Adipocyte (in vitro differentiated cells): Measurements from ENCODE around the gene ARRB1.
"Not testable (repeated sequence)": the region's sequence is repeated elsewhere in the genome, so short reads cannot be mapped to it uniquely, and the experiment has no call there.

Source experiments
- DNase-seq: peaks from one replicate; pipeline ENCODE4 v3.0.0-alpha.2; 2015; ENCODE audit warnings: low read depth
- H3K27me3 ChIP-seq: replicated peaks from 2 replicates; pipeline ENCODE4 v1.7.0; 2013; ENCODE audit warnings: mild to moderate bottlenecking, low read length, moderate library complexity; ENCODE audit not compliant: control insufficient read depth, insufficient read depth
- H3K36me3 ChIP-seq: 2 replicates; pipeline ENCODE4 v1.7.0; 2013; ENCODE audit warnings: low read length, mild to moderate bottlenecking, moderate library complexity; ENCODE audit not compliant: control insufficient read depth, insufficient read depth, severe bottlenecking
- H3K4me1 ChIP-seq: 2 replicates; pipeline ENCODE4 v1.7.0; 2013; ENCODE audit warnings: mild to moderate bottlenecking, low read length, moderate library complexity; ENCODE audit not compliant: control insufficient read depth, insufficient read depth
- H3K4me3 ChIP-seq: 2 replicates; pipeline ENCODE4 v1.7.0; 2013; ENCODE audit warnings: mild to moderate bottlenecking, low read length, moderate library complexity
- H3K9ac ChIP-seq: 2 replicates; pipeline ENCODE4 v1.7.0; 2013; ENCODE audit warnings: mild to moderate bottlenecking, low read length, moderate library complexity
- H3K9me3 ChIP-seq: 2 replicates; pipeline ENCODE4 v1.7.0; 2013; ENCODE audit warnings: mild to moderate bottlenecking, low read length, moderate library complexity; ENCODE audit not compliant: control insufficient read depth

The ARRB1 gene

GRCh38 chr11:75304941-75305340, 46.5 kb downstream of the ARRB1 start:
- not testable (repeated sequence) for DNase-seq, H3K4me1 ChIP-seq, H3K36me3 ChIP-seq, H3K4me3 ChIP-seq, H3K9ac ChIP-seq, H3K9me3 ChIP-seq, H3K27me3 ChIP-seq

- H3K4me3 ChIP-seq = no peak overlapping the region
- H3K4me1 ChIP-seq = peaks cover 8% of the 10 kb centered on the region
- no peak for DNase-seq
- H3K27me3 ChIP-seq = no peaks in the 10 kb centered on the region
- H3K36me3 ChIP-seq = no peaks in the 10 kb centered on the region
- H3K9me3 ChIP-seq = no peaks in the 10 kb centered on the region
- no peak overlapping the region for H3K9ac ChIP-seq
These were observed 47.8 kb downstream of the ARRB1 start for GRCh38 chr11:75303544-75304224.

GRCh38 chr11:75302371-75302770, 49.1 kb downstream of the ARRB1 start:
- DNase-seq = no peak
- Histone ChIP-seq H3K9ac (no peak overlapping the region), H3K4me1 (no peaks in the 10 kb centered on the region), H3K4me3 (no peak overlapping the region), H3K27me3 (no peaks in the 10 kb centered on the region), H3K36me3 (no peaks in the 10 kb centered on the region), H3K9me3 (no peaks in the 10 kb centered on the region)

GRCh38 chr11:75301601-75302345, 49.7 kb downstream of the ARRB1 start:
- Histone ChIP-seq H3K4me3 (no peak overlapping the region), H3K27me3 (no peaks in the 10 kb centered on the region), H3K9me3 (no peaks in the 10 kb centered on the region), H3K9ac (no peak overlapping the region), H3K4me1 (no peaks in the 10 kb centered on the region), H3K36me3 (no peaks in the 10 kb centered on the region)
- DNase-seq = no peak

- DNase-seq = no peak
- no peak overlapping the region for H3K4me3 ChIP-seq
- no peaks in the 10 kb centered on the region for H3K4me1 ChIP-seq
- H3K9ac ChIP-seq = no peak overlapping the region
- no peaks in the 10 kb centered on the region for H3K9me3 ChIP-seq
- no peaks in the 10 kb centered on the region for H3K36me3 ChIP-seq
- H3K27me3 ChIP-seq = no peaks in the 10 kb centered on the region
These were observed 50.3 kb downstream of the ARRB1 start for GRCh38 chr11:75301131-75301530.

GRCh38 chr11:75298976-75299260, 52.5 kb downstream of the ARRB1 start:
- H3K36me3 ChIP-seq = peaks cover under 1% of the 10 kb centered on the region
- no peaks in the 10 kb centered on the region for H3K27me3 ChIP-seq
- no peak for DNase-seq
- no peaks in the 10 kb centered on the region for H3K4me1 ChIP-seq
- H3K9ac ChIP-seq = no peak overlapping the region
- no peak overlapping the region for H3K4me3 ChIP-seq
- H3K9me3 ChIP-seq = no peaks in the 10 kb centered on the region

- Histone ChIP-seq H3K9me3 (no peaks in the 10 kb centered on the region), H3K36me3 (peaks cover 2% of the 10 kb centered on the region), H3K9ac (no peak overlapping the region), H3K27me3 (no peaks in the 10 kb centered on the region), H3K4me1 (no peaks in the 10 kb centered on the region), H3K4me3 (no peak overlapping the region)
- no peak for DNase-seq
These were observed 53.1 kb downstream of the ARRB1 start for GRCh38 chr11:75298191-75298975.

GRCh38 chr11:75293903-75294302, 57.6 kb downstream of the ARRB1 start:
- H3K4me1 ChIP-seq = peaks cover 6% of the 10 kb centered on the region
- DNase-seq = no peak
- no peaks in the 10 kb centered on the region for H3K9me3 ChIP-seq
- no peaks in the 10 kb centered on the region for H3K27me3 ChIP-seq
- H3K36me3 ChIP-seq = peaks cover 2% of the 10 kb centered on the region
- no peak overlapping the region for H3K9ac ChIP-seq
- no peak overlapping the region for H3K4me3 ChIP-seq

- Histone ChIP-seq H3K9ac (no peak overlapping the region), H3K4me3 (no peak overlapping the region), H3K9me3 (no peaks in the 10 kb centered on the region), H3K36me3 (peaks cover 2% of the 10 kb centered on the region), H3K27me3 (no peaks in the 10 kb centered on the region), H3K4me1 (peaks cover 8% of the 10 kb centered on the region)
- no peak for DNase-seq
These were observed 58.5 kb downstream of the ARRB1 start for GRCh38 chr11:75292943-75293342.

- no peak overlapping the region for H3K9ac ChIP-seq
- DNase-seq = no peak
- no peaks in the 10 kb centered on the region for H3K27me3 ChIP-seq
- H3K9me3 ChIP-seq = no peaks in the 10 kb centered on the region
- H3K4me3 ChIP-seq = no peak overlapping the region
- peaks cover 13% of the 10 kb centered on the region for H3K4me1 ChIP-seq
- peaks cover 2% of the 10 kb centered on the region for H3K36me3 ChIP-seq
These were observed 59.7 kb downstream of the ARRB1 start for GRCh38 chr11:75291741-75292140.

- Histone ChIP-seq H3K9me3 (no peaks in the 10 kb centered on the region), H3K9ac (no peak overlapping the region), H3K4me1 (peaks cover 17% of the 10 kb centered on the region), H3K36me3 (peaks cover 7% of the 10 kb centered on the region), H3K4me3 (no peak overlapping the region), H3K27me3 (no peaks in the 10 kb centered on the region)
- DNase-seq = no peak
These were observed 61.5 kb downstream of the ARRB1 start for GRCh38 chr11:75289919-75290318.
